GM18498 (cell line): ENCODE results near the gene AGRN.

ENCODE experiments used
- ATAC-seq: cut with Tn5 transposase; IDR thresholded peaks from one replicate; pipeline ENCODE4 v1.9.1; 2021; ENCODE audit warnings: mild to moderate bottlenecking, moderate library complexity; ENCODE audit not compliant: unreplicated experiment

The AGRN gene

DNA sequence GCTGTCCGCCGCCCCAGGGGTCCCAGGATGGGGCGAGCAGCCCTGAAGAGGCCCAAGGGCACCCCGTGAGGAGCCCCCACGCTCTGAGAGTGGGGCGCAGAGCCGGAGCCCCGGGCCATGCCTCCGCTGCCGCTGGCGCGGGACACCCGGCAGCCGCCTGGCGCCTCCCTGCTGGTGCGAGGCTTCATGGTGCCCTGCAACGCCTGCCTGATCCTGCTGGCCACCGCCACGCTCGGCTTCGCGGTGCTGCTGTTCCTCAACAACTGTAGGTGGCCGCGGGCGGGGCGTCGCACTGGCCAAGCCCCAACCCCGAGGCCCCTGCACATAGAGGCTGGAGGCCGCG is 14.5 kb downstream of the AGRN start:
- no peak for ATAC-seq

DNA sequence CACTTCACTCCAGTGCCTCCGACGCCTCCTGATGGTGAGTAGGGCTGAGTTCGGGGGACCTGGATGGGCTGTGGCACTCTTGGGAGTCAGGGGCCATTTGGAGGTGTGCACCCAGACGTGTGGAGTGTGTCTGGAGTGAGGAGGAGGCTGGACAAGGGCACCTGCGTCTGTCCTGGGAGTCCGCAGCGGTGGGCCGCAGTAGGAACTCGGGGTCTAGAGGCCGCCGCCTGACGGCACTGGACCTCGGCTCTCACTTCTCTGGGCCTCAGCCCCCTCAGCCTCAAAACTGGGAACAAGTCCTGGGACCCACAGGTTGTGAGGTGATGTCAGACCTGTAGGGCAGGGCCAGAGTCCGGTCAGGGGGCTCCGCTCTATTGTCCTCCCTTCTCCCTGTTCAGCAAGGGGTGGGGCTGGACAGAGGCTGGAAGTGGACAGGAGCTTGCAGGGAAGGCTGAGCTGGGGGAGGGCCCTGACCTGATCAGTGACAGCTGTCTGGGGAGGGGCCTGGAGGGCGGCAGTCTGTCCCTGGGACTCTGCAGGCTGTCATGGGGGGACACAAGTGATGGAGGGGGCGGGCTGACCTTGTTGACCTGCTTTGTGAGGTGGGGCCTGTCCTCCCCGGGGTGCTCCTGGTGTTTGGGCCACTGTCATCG is 15.5 kb downstream of the AGRN start:
- no peak for ATAC-seq

DNA sequence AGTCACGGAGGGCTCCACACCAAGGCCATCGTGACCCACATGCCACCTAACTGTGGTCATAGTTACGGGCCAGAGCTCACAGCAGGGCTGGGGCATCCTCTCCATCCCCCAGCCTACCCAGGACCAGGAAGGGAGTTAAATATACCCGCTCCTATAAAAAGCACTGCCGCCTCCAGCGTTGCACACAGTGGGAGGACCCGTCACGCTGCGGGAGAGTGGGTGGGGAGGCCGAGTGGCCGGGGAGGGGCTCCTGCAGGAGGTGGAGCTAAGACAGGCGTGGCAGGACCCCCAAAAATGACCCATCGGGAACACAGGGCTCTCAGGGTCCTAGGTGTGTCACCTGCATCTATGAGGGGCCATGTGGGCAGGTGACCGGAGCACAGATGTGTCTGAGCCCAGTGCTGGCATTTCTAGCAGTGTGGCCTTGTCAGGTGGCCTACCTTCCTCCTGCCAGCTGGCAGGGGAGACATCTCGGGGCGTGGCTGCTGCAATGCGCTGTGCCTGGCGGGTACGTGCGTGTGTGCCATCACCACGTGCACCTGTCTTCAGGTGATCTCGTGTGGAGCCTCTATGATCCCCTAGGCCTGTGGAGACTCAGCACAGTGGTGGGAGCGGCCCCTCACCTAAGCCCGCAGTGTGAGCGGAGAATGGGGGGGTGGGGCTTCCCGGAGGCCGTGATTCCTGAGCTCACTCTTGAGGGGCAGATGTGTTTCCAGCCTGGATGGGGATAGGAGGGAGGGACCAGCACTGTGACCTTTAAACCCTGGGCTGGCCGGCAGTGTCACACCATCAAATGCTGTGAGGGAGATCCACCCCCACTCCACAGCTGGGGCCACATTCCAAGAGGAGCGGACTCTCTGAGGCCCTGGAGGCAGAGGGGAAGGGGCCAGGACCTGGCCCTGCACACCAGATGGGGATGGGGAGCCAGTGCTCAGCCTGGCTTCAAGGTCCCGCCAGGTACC is 17.7 kb downstream of the AGRN start:
- no peak for ATAC-seq

DNA sequence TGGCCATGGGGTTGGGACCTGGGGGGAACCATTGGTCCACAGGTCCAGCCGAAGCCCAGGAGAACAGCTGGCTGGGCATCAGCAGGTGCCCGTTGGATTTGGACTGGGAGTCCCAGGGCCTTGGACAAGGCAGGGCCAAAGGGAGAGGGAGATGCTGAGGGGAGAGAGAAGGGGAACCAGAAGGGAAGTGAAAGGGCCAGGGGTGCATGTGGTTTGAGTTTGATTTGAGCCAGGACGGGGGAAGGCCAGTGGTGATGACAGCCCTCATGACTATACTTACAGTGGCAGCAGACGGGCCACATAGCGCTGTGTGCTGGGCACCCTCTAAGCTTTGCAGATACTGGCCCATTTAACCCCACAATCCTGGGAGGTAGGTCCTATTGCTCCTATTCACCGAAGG is 18.8 kb downstream of the AGRN start:
- ATAC-seq: peak; percentile 34

DNA sequence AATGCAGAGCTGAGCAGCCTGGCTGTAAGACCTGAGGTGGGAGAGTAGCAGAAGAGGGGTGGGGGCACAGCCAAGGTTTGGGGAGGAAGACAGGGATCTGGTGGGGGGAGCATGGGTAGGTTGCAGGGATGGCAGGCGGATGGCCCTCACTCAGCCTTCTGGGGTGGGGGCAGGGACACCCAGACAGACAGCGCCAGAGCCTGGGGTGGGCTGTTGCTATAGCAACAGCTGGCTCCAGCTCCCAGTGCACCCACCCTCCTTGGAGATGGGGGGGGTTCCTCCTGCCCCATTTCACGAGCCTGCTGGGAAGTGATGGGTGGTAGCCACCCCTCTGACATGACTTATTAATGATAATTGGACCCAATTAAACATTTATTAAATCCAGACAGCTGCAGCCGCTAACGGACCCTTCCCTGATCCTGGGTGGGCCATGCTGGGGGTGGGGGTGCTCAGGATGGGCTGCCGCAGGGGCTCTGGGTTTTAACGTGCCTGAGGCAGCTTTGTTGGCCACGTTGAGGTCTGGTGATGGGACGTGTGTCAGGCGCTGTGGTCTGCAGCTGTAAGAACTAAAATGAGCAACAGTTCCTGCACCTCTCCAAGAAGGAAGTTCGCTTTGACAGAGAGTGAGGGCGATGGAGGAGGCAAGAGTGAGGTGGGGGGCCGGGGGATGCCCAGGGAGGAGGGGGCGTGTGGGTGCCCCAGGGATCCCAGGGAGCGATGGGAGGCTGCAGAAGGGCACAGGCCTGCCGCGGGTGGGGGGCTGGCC is 19.4 kb downstream of the AGRN start:
- no peak for ATAC-seq

GRCh38 chr1:1040004-1040991 is 20.4 kb downstream of the AGRN start:
- ATAC-seq: no peak

DNA sequence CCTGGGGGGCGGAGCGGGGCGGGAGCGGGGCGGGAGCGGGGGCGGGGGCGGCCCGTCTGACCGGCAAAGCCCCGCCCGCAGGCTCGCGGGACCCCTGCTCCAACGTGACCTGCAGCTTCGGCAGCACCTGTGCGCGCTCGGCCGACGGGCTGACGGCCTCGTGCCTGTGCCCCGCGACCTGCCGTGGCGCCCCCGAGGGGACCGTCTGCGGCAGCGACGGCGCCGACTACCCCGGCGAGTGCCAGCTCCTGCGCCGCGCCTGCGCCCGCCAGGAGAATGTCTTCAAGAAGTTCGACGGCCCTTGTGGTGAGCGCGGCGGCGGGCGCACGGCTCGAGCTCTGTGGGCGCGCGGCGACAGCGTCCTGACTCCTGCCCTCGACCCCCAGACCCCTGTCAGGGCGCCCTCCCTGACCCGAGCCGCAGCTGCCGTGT is 21.2 kb downstream of the AGRN start:
- ATAC-seq: no peak

- no peak for ATAC-seq
These were observed 22.0 kb downstream of the AGRN start for GRCh38 chr1:1041873-1042272.

DNA sequence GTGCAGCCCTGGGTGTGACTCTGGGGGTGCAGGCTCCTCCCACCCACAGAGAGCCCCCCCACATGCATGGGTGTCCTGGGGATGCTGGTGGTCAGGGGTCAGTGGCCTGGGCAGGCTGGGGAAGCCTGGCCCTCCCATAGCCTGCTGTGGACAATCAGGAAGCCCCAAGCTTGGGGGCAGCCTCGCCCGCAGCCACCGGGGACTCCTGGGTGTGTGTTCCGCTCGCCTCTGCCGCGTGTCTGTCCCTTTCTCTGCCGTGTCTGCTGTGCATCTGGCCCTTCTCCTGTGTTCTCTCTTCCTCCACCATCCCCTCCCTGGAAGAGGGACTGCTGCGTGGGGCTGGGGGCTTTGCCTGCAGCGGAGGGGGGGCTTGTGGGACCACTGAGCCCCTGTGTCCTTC is 22.9 kb downstream of the AGRN start:
- ATAC-seq: no peak

DNA sequence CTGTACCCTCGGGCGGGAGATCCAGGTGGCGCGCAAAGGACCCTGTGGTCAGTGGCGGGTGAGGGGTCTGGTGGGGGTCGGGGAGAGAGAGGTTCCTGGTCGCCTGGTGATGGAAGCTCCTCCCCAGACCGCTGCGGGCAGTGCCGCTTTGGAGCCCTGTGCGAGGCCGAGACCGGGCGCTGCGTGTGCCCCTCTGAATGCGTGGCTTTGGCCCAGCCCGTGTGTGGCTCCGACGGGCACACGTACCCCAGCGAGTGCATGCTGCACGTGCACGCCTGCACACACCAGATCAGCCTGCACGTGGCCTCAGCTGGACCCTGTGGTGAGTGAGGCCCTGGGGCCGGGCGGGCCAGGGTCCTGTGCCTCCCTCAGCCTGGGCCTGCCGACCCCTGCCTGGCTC is 23.5 kb downstream of the AGRN start:
- ATAC-seq: no peak

DNA sequence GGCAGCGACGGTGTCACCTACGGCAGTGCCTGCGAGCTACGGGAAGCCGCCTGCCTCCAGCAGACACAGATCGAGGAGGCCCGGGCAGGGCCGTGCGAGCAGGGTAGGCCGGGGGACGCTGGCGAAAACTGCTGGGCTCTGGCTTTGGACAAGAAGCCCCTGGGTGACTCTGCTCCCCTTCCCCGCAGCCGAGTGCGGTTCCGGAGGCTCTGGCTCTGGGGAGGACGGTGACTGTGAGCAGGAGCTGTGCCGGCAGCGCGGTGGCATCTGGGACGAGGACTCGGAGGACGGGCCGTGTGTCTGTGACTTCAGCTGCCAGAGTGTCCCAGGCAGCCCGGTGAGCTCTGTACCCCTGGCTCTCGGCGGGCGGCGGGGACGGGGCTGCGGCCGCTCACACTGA is 24.0 kb downstream of the AGRN start:
- ATAC-seq: no peak

DNA sequence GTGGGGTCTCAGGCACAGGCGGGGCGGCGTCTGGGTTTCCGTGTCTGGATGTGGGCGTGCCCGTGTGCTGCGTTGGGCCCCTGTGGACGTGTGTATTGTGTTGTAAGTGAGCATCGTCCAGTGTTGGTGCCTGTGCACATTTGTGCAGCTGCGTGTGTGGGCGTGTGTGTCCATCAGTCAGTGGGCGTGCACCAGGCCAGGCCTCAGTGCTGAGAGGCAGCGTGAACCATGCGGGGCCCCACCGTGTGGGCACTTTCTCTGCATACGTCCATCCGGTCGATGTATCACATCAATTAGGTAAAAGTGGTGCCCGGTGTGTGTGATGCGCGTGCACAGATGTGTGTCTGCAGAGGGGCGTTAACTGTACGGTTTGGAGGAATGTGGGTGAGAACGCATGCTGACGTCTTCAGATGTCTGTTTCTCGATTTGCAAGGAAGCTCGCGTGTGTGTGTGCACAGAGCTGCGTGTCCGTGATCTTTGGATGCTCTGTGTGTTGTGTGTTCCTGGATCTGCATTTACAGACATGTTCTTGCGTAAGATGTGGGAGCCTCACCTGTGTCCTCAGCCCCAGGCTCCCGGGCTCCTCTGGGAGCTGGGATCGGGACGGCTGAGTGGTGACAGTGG is 24.6 kb downstream of the AGRN start:
- no peak for ATAC-seq

DNA sequence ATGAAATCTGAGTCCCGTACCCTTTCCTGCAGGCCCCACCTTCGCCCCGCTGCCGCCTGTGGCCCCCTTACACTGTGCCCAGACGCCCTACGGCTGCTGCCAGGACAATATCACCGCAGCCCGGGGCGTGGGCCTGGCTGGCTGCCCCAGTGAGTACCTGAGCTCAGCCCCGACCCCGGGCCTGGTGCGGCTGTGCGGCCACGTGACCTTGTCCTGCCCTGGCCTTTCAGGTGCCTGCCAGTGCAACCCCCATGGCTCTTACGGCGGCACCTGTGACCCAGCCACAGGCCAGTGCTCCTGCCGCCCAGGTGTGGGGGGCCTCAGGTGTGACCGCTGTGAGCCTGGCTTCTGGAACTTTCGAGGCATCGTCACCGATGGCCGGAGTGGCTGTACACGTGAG is 25.2 kb downstream of the AGRN start:
- ATAC-seq: no peak

GRCh38 chr1:1046243-1046642 is 26.3 kb downstream of the AGRN start:
- no peak for ATAC-seq

DNA sequence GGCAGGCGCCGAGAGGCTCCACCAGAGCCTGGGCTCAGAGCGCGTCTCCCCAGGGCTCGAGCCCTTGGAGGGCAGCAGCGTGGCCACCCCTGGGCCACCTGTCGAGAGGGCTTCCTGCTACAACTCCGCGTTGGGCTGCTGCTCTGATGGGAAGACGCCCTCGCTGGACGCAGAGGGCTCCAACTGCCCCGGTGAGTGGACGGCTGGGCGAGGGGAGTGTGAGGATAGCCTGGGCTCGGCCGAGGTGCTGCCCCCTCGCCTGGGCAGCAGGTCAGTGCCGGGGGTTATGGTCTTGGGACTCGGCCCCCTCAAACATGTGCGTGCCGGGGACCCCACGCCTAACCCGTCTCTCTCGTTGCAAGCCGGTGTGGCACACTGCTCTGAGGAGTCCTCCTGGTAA is 26.8 kb downstream of the AGRN start:
- no peak for ATAC-seq

DNA sequence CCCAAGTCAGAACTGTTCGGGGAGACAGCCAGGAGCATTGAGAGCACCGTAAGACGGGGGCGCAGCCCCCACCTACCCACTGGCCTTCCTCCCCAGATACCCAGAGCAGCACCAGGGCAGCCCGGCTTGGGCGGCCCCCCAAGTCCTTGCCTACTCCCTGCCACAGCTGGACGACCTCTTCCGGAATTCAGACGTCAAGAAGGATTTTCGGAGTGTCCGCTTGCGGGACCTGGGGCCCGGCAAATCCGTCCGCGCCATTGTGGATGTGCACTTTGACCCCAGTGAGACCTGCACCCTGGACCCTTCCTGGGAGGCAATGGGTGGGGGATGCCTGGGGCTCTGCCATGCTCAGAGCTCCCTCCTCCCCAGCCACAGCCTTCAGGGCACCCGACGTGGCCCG is 27.5 kb downstream of the AGRN start:
- ATAC-seq: no peak

GRCh38 chr1:1047963-1048362 is 28.0 kb downstream of the AGRN start:
- ATAC-seq: no peak

GRCh38 chr1:1048765-1049164 is 28.8 kb downstream of the AGRN start:
- ATAC-seq: no peak

DNA sequence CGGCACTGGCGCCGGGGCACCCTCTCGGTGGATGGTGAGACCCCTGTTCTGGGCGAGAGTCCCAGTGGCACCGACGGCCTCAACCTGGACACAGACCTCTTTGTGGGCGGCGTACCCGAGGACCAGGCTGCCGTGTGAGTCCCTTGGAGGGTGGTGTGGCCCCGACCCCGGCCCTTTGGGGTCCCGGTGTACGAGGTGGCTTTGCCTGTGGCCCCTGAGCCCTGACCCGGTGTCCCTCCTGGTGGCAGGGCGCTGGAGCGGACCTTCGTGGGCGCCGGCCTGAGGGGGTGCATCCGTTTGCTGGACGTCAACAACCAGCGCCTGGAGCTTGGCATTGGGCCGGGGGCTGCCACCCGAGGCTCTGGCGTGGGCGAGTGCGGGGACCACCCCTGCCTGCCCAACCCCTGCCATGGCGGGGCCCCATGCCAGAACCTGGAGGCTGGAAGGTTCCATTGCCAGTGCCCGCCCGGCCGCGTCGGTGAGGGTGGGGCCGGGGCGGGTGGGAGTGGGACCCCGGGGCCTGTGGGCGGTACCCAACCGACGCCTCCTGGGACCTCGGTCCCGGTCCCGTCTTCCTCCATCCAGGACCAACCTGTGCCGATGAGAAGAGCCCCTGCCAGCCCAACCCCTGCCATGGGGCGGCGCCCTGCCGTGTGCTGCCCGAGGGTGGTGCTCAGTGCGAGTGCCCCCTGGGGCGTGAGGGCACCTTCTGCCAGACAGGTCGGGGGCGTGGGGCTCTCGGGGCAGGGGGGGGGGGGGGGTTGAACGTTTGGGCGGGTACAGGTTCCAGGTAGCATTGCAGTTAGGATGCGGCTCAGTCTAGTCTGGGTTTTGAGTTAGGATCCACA is 29.6 kb downstream of the AGRN start:
- no peak for ATAC-seq
